HUES6 (cell line): ENCODE measurements around the gene PHTF2.

ENCODE experiments used
- H3K27ac ChIP-seq: 2 replicates; pipeline ENCODE4 v1.7.0; 2013; ENCODE audit warnings: low read depth, mild to moderate bottlenecking, low read length, inconsistent platforms
- H3K27me3 ChIP-seq: 2 replicates; pipeline ENCODE4 v1.6.1; 2013; ENCODE audit warnings: low read length; ENCODE audit not compliant: control insufficient read depth, insufficient read depth
- H3K36me3 ChIP-seq: 2 replicates; pipeline ENCODE4 v1.6.1; 2013; ENCODE audit warnings: low read length; ENCODE audit not compliant: control insufficient read depth, insufficient read depth
- H3K4me1 ChIP-seq: 2 replicates; pipeline ENCODE4 v1.6.1; 2013; ENCODE audit warnings: low read length; ENCODE audit not compliant: control insufficient read depth, insufficient read depth
- H3K4me3 ChIP-seq: 2 replicates; pipeline ENCODE4 v1.5.1; 2013; ENCODE audit warnings: low read depth, low read length
- H3K9ac ChIP-seq: one replicate; pipeline ENCODE4 v1.6.1; 2013; ENCODE audit warnings: mild to moderate bottlenecking, low read length
- H3K9me3 ChIP-seq: 2 replicates; pipeline ENCODE4 v1.6.1; 2013; ENCODE audit warnings: low read depth, low read length; ENCODE audit not compliant: control insufficient read depth, insufficient read depth

PHTF2 gene

GRCh38 chr7:77812290-77812685 is 13.7 kb downstream of the PHTF2 start:
- Histone ChIP-seq H3K4me3 (no peak overlapping the region), H3K27me3 (no peaks in the 10 kb centered on the region), H3K9ac (no peak overlapping the region), H3K4me1 (no peaks in the 10 kb centered on the region), H3K27ac (no peak overlapping the region), H3K36me3 (no peaks in the 10 kb centered on the region), H3K9me3 (peaks cover 4% of the 10 kb centered on the region; the same call in 1 of the 2 replicates)

GRCh38 chr7:77813180-77813579 is 14.6 kb downstream of the PHTF2 start:
- H3K9ac ChIP-seq: no peak overlapping the region
- H3K9me3 ChIP-seq: peaks cover 6% of the 10 kb centered on the region; the same call in 1 of the 2 replicates
- no peak overlapping the region for H3K27ac ChIP-seq

DNA sequence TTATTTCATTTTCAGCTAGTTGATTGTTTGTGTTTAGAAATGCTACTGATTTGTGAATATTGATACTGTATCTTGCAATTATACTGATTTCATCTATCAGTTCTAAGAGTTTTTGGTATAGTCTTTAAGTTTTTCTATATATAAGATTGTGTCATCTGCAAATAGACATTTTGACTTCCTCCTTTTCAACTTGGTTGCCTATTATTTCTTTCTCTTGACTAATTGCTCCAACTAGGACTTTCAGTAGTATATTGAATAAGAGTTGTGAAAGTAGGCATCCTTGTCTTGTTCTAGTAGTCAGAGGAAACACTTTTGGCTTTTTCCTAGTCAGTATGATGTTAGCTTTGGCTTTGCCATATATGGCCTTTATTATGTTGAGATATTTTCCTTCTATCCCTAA is 20.4 kb downstream of the PHTF2 start:
- no peaks in the 10 kb centered on the region for H3K4me1 ChIP-seq
- H3K4me3 ChIP-seq: no peak overlapping the region
- H3K9me3 ChIP-seq: peaks cover 38% of the 10 kb centered on the region
- no peaks in the 10 kb centered on the region for H3K36me3 ChIP-seq
- no peak overlapping the region for H3K27ac ChIP-seq
- H3K9ac ChIP-seq: no peak overlapping the region
- H3K27me3 ChIP-seq: no peaks in the 10 kb centered on the region

More at GRCh38 chr7:77813180-77813579, 14.6 kb downstream of the PHTF2 start:
- Histone ChIP-seq H3K4me3 (no peak overlapping the region), H3K27me3 (no peaks in the 10 kb centered on the region), H3K4me1 (no peaks in the 10 kb centered on the region), H3K36me3 (no peaks in the 10 kb centered on the region)

GRCh38 chr7:77820967-77821366 is 22.4 kb downstream of the PHTF2 start:
- H3K36me3 ChIP-seq: no peaks in the 10 kb centered on the region
- no peak overlapping the region for H3K27ac ChIP-seq
- no peak overlapping the region for H3K4me3 ChIP-seq
- no peaks in the 10 kb centered on the region for H3K4me1 ChIP-seq
- H3K9ac ChIP-seq: no peak overlapping the region
- H3K9me3 ChIP-seq: peaks cover 38% of the 10 kb centered on the region
- H3K27me3 ChIP-seq: no peaks in the 10 kb centered on the region

DNA sequence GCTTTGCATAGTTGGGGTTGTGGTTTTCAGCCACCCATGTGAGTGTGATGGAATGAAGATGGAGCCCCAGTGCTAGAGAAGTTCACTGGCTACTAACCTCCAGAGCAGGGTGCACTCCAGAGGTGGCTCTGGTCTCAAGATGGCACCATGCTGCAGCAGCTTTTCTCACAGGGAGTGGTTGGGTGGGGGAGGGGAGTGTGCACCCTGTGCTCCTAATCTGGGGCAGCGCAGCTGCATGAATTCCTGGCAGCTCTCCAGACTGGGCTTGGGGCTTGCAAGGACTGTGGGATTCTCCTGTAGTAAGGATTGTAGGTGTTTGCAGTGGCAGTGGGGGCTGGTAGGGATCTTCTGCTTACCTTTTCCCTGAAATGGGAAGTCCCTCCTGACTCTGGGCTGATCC is 23.7 kb downstream of the PHTF2 start:
- no peaks in the 10 kb centered on the region for H3K36me3 ChIP-seq
- peaks cover 35% of the 10 kb centered on the region for H3K9me3 ChIP-seq
- no peaks in the 10 kb centered on the region for H3K27me3 ChIP-seq
- no peaks in the 10 kb centered on the region for H3K4me1 ChIP-seq
- no peak overlapping the region for H3K9ac ChIP-seq
- no peak overlapping the region for H3K4me3 ChIP-seq
- H3K27ac ChIP-seq: no peak overlapping the region

GRCh38 chr7:77823787-77824186 is 25.2 kb downstream of the PHTF2 start:
- Histone ChIP-seq H3K9me3 (peaks cover 27% of the 10 kb centered on the region), H3K9ac (no peak overlapping the region), H3K27me3 (no peaks in the 10 kb centered on the region), H3K4me3 (no peak overlapping the region), H3K27ac (no peak overlapping the region), H3K4me1 (no peaks in the 10 kb centered on the region), H3K36me3 (no peaks in the 10 kb centered on the region)

DNA sequence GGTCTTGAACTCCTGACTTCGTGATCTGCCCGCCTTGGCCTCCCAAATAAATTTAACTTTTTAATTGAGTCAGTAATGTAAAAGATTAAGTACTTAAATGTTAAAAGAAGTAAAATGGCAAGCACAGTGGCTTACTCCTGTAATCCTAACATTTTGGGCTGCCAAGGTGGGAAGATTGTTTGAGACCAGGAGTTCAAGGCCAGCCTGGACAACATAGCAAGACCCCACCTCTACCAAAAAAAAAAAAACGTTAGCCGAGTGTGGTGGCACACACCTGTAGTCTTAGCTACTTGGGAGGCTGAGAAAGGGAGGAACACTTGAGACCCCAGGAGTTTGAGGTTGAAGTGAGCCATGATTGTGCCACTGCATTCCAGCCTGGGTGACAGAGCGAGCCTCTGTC is 26.1 kb downstream of the PHTF2 start:
- H3K9ac ChIP-seq: no peak overlapping the region
- no peak overlapping the region for H3K27ac ChIP-seq
- no peaks in the 10 kb centered on the region for H3K4me1 ChIP-seq

DNA sequence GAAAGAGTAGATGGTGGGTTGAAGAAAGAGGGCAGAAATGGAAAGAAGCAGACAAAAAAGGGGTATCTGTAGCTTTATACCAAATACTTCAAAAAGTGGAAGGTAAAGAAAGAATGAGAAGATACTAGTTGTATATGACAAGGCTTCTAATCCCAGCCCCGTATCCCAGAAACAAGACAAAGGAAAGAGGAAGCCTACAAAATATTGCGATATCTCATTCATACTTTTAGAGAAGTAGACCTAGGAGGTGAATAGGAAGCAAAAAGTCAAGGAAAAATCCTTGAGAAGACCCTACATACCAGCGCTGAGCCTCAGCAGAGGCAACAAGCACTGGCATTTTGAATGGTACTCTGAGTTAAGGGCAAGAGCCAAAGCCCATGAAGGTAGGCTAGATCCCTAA is 26.6 kb downstream of the PHTF2 start:
- Histone ChIP-seq H3K9me3 (peaks cover 21% of the 10 kb centered on the region), H3K9ac (no peak overlapping the region)

More for the DNA sequence above, 26.1 kb downstream of the PHTF2 start:
- no peak overlapping the region for H3K4me3 ChIP-seq
- no peaks in the 10 kb centered on the region for H3K36me3 ChIP-seq
- H3K9me3 ChIP-seq: peaks cover 22% of the 10 kb centered on the region
- no peaks in the 10 kb centered on the region for H3K27me3 ChIP-seq

DNA sequence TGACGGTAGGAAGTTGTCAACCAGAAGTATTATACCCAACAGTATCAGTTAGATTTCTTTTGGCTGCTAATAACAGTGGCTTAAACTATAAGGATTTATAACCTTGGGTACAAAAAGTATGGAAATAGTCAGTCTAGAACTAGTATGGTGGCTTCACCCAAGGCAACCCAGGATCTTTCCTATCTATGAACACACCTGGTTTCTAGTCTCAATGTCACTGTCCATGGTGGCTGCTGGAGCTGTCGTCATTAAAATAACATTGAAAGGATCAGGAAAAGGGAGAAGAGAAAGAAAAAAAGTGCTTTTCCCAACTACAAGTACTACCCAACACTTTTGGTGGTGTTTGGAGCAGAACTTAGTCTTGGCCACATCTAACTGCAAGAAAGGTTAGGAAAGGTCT is 27.7 kb downstream of the PHTF2 start:
- H3K27me3 ChIP-seq: no peaks in the 10 kb centered on the region
- no peak overlapping the region for H3K4me3 ChIP-seq
- no peaks in the 10 kb centered on the region for H3K36me3 ChIP-seq
- H3K9me3 ChIP-seq: peaks cover 9% of the 10 kb centered on the region; the same call in 1 of the 2 replicates
- H3K27ac ChIP-seq: no peak overlapping the region
- no peaks in the 10 kb centered on the region for H3K4me1 ChIP-seq
- no peak overlapping the region for H3K9ac ChIP-seq

More for the DNA sequence above, 26.6 kb downstream of the PHTF2 start:
- H3K27ac ChIP-seq: no peak overlapping the region
- H3K36me3 ChIP-seq: no peaks in the 10 kb centered on the region
- H3K27me3 ChIP-seq: no peaks in the 10 kb centered on the region
- H3K4me1 ChIP-seq: no peaks in the 10 kb centered on the region
- no peak overlapping the region for H3K4me3 ChIP-seq

GRCh38 chr7:77827999-77828398 is 29.4 kb downstream of the PHTF2 start:
- Histone ChIP-seq H3K27me3 (no peaks in the 10 kb centered on the region), H3K27ac (no peak overlapping the region), H3K9ac (no peak overlapping the region), H3K36me3 (no peaks in the 10 kb centered on the region), H3K9me3 (no peaks in the 10 kb centered on the region), H3K4me3 (no peak overlapping the region), H3K4me1 (no peaks in the 10 kb centered on the region)

- Histone ChIP-seq H3K36me3 (no peaks in the 10 kb centered on the region), H3K4me3 (no peak overlapping the region), H3K9ac (no peak overlapping the region), H3K27ac (no peak overlapping the region), H3K27me3 (no peaks in the 10 kb centered on the region), H3K4me1 (peaks cover 6% of the 10 kb centered on the region; the same call in 1 of the 2 replicates), H3K9me3 (no peaks in the 10 kb centered on the region)
These were observed 32.2 kb downstream of the PHTF2 start for GRCh38 chr7:77830649-77831355.
